Measurements from ENCODE around the gene RPP21.
"Not testable (repeated sequence)": the region's sequence is repeated elsewhere in the genome, so short reads cannot be mapped to it uniquely, and the experiment has no call there.

The RPP21 gene

DNA sequence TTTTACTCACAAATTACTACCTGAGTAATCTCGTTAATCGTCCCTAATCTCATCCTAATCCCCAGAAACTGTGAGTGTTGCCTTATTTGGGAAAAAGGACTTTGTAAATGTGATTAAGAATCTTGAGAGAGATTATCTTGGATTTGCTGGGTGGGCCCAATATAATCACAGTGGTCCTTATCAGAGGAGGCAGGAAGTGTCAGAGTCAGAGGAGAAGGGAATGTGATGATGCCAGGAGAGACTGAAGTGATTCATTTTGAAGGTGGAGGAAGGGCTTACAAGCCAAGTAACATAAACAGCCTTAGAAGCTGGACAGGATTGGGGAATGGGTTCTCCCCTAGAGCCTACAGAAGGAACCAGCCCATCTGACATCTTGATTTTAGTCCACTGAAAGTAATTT, 16.7 kb downstream of the RPP21 start:
- DNase-seq (ENCODE audit: low read depth) = no peak
- no peak overlapping the region for H3K4me3 ChIP-seq (ENCODE audit: low read depth, low read length)

DNA sequence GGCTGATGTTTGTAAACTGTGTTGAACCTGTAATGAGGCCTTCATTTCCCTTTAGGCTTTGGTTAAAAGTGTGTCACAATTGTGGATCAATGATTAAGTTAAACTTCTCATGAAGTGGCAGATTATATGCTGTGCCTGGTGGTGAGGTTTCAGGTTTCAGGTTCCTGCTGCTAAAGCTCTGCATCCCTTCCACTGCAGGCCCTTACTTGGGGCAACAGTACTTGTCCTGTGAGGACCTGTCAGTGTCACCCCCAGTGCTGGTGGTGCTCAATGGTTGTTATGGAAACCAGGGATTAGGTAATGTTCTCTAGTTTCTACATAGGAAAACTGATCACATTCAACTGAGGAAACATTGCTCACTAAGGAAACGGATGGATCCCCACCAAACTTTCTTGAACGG, 18.5 kb downstream of the RPP21 start:
- H3K4me3 ChIP-seq (ENCODE audit: low read depth, low read length) = no peak overlapping the region
- DNase-seq (ENCODE audit: low read depth) = no peak

DNA sequence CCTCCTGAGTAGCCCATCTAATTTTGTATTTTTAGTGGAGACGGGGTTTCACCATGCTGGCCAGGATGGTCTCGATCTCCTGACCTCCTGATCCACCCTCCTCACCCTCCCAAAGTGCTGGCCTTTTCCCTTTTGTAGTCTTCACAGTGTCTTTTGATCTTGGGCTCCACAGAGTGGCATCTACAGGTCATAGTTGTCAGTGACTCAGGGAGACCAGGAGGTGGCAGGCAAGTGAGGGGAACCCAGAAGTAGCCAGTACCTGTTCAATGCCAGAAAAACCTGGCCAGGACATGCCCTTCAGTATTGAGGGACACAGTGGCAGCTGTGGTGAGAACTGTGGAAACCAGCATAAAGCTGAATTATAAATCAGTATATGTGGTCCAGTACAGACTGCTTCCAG, 19.6 kb downstream of the RPP21 start:
- no peak overlapping the region for H3K4me3 ChIP-seq (ENCODE audit: low read depth, low read length)
- no peak for DNase-seq (ENCODE audit: low read depth)

DNA sequence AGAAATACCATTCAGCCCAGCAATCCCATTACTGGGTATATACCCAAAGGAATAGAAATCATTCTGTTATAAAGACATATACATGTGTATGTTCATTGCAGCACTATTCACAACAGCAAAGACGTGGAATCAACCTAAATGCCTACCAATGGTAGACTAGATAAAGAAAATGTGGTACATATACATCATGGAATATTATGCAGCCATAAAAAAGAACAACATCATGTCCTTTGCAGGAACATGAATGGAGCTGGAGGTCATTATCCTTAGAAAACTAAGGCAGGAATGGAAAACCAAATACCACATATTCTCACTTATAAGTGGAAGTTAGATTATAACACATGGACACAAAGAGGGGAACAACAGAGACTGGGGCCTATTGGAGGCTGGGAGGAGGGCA, 24.3 kb downstream of the RPP21 start:
- DNase-seq (ENCODE audit: low read depth); H3K4me3 ChIP-seq (ENCODE audit: low read depth, low read length): not testable (repeated sequence)

DNA sequence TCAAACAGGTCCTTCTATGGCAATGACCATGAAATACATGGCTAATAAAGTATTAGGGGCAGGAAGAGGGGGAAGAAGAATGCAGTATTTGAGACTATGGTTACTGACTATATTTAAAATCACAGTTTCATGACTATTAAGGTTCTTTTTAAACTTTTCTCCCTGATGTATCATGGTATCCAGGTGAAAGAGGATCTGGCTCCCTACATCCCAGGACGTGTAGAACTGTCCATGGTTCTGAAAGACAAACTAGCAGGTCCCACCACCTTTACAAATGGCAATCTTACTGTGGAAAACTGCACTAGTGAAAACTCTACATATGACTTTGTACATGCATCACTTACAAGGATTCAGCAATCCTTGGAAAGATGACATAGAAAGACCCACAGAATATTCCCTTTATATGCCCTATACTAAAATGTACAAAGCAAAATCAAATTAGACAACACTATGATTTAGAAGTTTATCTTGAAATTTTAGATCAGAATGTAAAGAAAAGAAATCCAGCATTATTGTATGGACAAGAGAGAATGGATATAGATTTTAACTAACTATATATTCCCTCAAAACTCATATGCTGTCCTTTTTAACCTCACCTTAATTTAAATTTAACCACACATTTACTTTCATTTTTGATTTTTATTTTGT, 33.5 kb downstream of the RPP21 start:
- no peak overlapping the region for H3K4me3 ChIP-seq (ENCODE audit: low read depth, low read length)
- DNase-seq (ENCODE audit: low read depth) = no peak

DNA sequence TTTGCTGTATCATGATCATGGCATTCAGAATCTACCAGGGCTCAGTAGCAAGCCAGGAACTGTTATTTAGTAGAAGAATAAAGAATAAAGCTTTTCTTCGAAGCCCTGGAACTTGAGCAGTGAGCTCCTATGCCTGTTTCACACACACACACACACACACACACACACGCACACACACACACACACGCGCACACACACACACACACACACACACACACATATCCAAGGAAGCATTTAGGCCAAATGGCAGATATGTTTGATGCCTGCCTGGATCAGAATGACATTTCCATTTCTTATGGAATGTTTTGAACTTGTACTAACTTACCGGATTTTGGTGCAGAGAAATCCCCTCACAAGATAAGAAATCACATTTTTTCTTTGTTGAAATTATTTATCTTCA, 35.5 kb downstream of the RPP21 start:
- no peak overlapping the region for H3K4me3 ChIP-seq (ENCODE audit: low read depth, low read length)
- no peak for DNase-seq (ENCODE audit: low read depth)

DNA sequence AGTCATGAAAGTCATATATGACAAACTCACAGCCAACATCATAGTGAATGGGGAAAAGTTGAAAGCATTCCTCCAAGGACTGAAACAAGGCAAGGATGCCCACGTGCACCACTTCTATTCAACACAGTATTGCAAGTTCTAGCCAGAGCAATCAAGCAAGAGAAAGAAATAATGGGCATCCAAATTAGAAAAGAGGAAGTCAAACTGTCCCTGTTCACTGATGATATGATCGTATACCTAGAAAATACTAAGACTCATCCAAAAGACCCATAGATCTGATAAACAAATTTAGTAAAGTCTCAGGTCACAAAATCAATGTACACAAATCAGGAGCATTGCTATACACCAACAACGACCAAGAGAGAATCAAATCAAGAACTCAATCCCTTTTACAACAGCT, 41.2 kb downstream of the RPP21 start:
- H3K4me3 ChIP-seq (ENCODE audit: low read depth, low read length) = no peak overlapping the region
- no peak for DNase-seq (ENCODE audit: low read depth)

DNA sequence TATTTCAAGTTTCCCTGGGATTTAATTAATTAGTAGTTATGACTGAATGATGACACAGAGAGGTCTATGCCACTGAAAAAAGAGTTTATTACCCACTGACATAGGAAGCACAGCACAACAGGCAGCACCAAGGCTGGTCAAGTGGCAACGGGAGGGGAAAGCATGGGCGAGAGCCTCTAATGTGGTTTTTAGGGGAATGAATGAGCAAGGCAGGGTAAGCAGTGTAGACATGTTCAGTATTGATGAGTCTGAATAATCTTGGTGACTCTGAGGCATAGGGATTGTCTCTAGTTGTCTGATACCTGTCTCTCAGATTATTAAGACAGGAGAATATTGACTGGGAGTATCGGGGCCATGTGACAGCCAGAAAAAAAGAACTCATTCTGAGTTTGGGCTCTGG, 46.3 kb downstream of the RPP21 start:
- no peak overlapping the region for H3K4me3 ChIP-seq (ENCODE audit: low read depth, low read length)
- no peak for DNase-seq (ENCODE audit: low read depth)

DNA sequence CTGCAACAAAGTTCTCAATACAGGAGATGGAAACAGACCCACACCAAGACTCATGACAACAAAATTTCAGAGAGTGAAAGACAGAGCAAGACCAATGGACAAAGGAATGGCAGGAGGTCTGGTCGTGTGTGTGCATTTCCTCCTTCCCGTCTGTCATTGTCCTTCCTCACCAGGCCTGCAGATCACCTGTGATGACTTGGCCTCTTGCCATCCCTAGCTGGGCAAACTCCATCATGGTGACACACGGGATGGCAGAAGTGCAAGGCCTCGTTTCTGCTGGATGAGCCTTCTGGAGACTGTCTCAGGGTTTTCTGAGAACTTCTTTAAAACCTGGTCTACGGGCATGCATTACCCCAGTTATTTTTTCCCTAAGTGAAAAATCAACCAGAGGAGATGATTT, 49.2 kb downstream of the RPP21 start:
- H3K4me3 ChIP-seq (ENCODE audit: low read depth, low read length) = no peak overlapping the region
- no peak for DNase-seq (ENCODE audit: low read depth)

All from skeletal muscle cell (primary cell).